GM19438 (cell line): ENCODE data around the gene SLC25A19.
"Not testable (repeated sequence)": the region's sequence is repeated elsewhere in the genome, so short reads cannot be mapped to it uniquely, and the experiment has no call there.

Experiments used
- ATAC-seq: cut with Tn5 transposase; IDR thresholded peaks from one replicate; pipeline ENCODE4 v1.9.1; 2021; ENCODE audit warnings: low read depth; ENCODE audit not compliant: unreplicated experiment

The SLC25A19 gene

GRCh38 chr17:75270218-75270965, 18.8 kb downstream of the SLC25A19 start:
- ATAC-seq, result peak; percentile 40

- ATAC-seq, result no peak
These were observed 19.4 kb downstream of the SLC25A19 start for GRCh38 chr17:75269844-75270217.

- no peak for ATAC-seq
These were observed 21.6 kb downstream of the SLC25A19 start for GRCh38 chr17:75267411-75268232.

GRCh38 chr17:75267153-75267410, 22.2 kb downstream of the SLC25A19 start:
- no peak for ATAC-seq

- no peak for ATAC-seq
These were observed 22.7 kb downstream of the SLC25A19 start for GRCh38 chr17:75266316-75267152.

GRCh38 chr17:75265614-75266315, 23.5 kb downstream of the SLC25A19 start:
- no peak for ATAC-seq

- ATAC-seq, result no peak
These were observed 26.2 kb downstream of the SLC25A19 start for GRCh38 chr17:75263055-75263454.

GRCh38 chr17:75262112-75262606, 27.1 kb downstream of the SLC25A19 start:
- no peak for ATAC-seq

- peak; percentile 91 for ATAC-seq
These were observed 27.7 kb downstream of the SLC25A19 start, which contains the start of the genes GGA3 and MRPS7 for GRCh38 chr17:75261336-75262111. TSS of gene GGA3 (minus strand) at chr17:75261606. CDS start at chr17:75261587, 19 bp downstream. TSS of gene MRPS7 (plus strand) at chr17:75261879. CDS start at chr17:75261901, 22 bp downstream.

GRCh38 chr17:75260641-75261335, 28.4 kb downstream of the SLC25A19 start:
- peak; percentile 20 for ATAC-seq

GRCh38 chr17:75257228-75257627, 32.0 kb downstream of the SLC25A19 start:
- not testable (repeated sequence) for ATAC-seq

GRCh38 chr17:75255954-75256698, 33.1 kb downstream of the SLC25A19 start:
- ATAC-seq, result not testable (repeated sequence)

- no peak for ATAC-seq
These were observed 37.0 kb downstream of the SLC25A19 start for GRCh38 chr17:75252039-75252816.

- ATAC-seq, result peak; percentile 87
These were observed 39.2 kb downstream of the SLC25A19 start for GRCh38 chr17:75250009-75250471.

GRCh38 chr17:75249564-75249963, 39.7 kb downstream of the SLC25A19 start:
- ATAC-seq, result no peak

- ATAC-seq, result no peak
These were observed 42.8 kb downstream of the SLC25A19 start for GRCh38 chr17:75246404-75246803.

GRCh38 chr17:75245011-75245410, 44.2 kb downstream of the SLC25A19 start:
- no peak for ATAC-seq
